Smooth muscle cell of the brain vasculature (primary cell): ENCODE results near the gene ARHGAP33.

Experiments
- DNase-seq: peaks from one replicate; pipeline ENCODE4 v3.0.0-alpha.2; 2012; ENCODE audit warnings: low read depth, low spot score

Gene ARHGAP33, protein sequence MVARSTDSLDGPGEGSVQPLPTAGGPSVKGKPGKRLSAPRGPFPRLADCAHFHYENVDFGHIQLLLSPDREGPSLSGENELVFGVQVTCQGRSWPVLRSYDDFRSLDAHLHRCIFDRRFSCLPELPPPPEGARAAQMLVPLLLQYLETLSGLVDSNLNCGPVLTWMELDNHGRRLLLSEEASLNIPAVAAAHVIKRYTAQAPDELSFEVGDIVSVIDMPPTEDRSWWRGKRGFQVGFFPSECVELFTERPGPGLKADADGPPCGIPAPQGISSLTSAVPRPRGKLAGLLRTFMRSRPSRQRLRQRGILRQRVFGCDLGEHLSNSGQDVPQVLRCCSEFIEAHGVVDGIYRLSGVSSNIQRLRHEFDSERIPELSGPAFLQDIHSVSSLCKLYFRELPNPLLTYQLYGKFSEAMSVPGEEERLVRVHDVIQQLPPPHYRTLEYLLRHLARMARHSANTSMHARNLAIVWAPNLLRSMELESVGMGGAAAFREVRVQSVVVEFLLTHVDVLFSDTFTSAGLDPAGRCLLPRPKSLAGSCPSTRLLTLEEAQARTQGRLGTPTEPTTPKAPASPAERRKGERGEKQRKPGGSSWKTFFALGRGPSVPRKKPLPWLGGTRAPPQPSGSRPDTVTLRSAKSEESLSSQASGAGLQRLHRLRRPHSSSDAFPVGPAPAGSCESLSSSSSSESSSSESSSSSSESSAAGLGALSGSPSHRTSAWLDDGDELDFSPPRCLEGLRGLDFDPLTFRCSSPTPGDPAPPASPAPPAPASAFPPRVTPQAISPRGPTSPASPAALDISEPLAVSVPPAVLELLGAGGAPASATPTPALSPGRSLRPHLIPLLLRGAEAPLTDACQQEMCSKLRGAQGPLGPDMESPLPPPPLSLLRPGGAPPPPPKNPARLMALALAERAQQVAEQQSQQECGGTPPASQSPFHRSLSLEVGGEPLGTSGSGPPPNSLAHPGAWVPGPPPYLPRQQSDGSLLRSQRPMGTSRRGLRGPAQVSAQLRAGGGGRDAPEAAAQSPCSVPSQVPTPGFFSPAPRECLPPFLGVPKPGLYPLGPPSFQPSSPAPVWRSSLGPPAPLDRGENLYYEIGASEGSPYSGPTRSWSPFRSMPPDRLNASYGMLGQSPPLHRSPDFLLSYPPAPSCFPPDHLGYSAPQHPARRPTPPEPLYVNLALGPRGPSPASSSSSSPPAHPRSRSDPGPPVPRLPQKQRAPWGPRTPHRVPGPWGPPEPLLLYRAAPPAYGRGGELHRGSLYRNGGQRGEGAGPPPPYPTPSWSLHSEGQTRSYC

DNA sequence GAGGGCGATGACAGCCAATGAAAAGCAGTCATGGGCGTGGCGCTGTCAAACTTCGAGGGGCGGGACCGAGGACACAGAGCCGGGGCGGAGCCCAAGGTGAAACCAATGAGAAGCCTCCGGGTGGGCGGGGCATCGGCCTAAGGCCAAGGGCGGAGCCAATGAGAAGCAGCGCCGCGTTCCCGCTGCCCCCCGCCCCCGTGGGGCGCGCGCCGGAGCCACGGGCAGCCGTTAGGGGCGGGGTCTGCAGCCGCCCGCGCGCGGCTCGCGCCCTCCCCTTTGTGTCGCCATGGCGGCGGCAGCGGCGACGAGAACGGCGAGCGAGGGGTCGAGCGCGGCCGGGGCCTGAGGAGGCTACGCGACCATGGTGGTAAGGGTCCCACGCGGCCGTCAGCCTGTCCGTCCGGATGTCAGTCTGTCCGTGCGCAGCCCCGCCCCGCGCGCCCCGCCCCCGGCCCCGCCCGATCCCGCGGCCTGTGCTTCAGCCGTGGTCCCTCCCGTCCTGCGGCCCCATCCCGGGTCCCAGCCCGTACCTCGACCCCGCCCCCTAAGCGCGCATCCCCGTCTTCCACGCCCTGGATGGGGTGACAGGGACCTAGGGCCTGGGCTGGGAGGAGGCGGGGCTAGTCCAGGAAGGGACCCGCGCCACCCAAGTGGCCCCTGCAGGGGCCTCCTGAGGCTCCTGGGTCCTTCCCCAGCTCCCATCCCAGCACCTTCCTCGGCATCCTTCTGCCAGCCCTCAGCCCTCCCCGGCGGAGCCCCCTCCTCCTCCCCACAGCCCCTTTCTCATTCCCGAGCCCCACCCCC lies at the start of gene ARHGAP33:
Gene ARHGAP33 (plus strand): TSS at position 267 of the 804 bp plus-strand sequence. CDS start 95 bp downstream, at position 362.
- peak; percentile 94 for DNase-seq

DNA sequence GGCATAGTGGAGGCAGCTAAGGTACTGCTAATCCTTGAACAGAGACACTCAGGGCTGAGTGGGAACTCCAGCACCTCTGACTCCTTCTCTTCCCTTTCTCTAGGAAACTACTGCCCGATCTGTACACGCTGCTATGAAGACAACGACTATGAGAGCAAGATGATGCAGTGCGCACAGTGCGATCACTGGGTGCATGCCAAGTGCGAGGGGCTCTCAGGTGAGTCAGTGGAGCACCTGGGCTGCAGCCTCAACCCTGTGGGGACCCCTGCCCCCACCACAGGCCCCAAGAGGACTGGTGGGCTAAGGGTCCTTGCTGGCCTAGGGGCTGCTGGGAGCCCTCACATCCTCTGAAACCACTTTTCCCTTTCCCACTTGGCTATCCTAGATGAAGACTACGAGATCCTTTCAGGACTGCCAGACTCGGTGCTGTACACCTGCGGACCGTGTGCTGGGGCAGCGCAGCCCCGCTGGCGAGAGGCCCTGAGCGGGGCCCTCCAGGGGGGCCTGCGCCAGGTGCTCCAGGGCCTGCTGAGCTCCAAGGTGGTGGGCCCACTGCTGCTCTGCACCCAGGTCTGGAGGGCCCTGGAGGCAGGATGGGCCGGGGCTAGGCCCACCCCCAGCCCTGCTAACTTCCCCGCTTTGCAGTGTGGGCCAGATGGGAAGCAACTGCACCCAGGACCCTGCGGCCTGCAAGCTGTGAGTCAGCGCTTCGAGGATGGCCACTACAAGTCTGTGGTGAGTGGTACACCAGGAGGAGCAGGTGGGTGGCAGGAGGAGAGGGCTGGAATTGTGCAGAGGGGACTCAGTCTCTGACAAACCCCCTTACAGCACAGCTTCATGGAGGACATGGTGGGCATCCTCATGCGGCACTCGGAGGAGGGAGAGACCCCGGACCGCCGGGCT lies 48.1 kb upstream of the ARHGAP33 start:
- DNase-seq = no peak

DNA sequence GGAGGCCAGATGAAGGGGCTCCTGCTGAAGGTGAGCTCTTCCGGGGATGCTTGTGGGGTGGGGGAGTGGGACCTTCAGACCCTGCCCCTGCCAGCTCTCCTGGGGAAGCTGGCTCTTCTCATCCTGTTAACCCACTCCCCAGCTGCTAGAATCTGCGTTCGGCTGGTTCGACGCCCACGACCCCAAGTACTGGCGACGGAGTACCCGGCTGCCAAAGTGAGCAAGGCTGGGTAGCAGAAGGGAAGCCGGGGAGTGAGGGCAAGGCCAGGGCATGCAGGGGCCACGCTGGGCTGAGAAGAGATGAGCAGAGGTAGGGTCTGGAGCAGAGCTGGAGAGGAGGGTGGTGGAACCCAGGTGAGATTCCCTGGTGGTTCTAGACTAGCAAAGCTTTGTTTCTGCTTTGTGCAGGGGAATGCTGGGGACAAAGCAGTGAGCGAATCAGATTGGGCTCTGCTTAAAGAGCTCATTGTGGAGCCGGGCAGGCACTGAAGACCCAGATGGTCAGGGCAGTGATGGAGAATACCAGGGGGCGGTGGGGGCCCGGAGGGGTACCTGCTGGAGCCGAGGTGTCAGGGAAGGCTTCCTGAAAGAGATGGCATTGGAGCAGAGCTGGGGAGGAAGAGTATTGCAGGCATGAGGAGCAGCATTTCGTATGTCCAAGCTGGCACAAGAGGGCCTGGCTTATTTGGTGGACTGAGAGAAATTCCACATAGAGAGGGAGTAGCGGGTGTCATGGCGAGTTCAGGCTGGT lies 47.2 kb upstream of the ARHGAP33 start:
- no peak for DNase-seq

DNA sequence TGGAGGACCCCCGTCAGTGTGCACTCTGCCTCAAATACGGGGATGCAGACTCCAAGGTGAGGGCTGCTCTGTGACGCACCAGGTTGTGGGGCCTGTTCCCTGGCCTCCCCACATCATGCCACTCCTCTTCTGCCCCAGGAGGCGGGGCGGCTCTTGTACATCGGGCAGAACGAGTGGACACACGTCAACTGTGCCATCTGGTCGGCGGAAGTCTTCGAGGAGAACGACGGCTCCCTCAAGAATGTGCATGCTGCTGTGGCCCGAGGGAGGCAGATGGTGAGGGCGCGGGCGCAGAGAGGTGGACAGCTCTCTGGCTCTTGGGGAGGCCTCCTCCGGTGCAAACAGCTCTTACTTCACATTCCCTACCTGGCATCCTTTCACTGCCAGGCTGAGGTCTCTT lies 46.3 kb upstream of the ARHGAP33 start:
- DNase-seq = no peak

DNA sequence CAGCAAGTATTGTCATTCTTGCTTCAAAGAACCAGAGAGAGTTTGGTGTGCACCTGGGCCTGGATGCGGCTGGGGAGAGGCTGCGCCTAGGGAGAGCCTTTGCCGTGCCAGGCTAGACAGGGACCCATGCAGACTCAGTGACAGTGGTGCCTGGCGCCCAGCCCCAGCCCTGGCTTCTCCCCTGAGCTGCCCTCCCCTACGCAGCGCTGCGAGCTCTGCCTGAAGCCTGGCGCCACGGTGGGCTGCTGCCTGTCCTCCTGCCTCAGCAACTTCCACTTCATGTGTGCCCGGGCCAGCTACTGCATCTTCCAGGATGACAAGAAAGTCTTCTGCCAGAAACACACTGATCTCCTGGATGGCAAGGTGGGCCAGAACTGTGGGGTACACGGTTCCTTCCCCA lies 45.6 kb upstream of the ARHGAP33 start:
- no peak for DNase-seq

DNA sequence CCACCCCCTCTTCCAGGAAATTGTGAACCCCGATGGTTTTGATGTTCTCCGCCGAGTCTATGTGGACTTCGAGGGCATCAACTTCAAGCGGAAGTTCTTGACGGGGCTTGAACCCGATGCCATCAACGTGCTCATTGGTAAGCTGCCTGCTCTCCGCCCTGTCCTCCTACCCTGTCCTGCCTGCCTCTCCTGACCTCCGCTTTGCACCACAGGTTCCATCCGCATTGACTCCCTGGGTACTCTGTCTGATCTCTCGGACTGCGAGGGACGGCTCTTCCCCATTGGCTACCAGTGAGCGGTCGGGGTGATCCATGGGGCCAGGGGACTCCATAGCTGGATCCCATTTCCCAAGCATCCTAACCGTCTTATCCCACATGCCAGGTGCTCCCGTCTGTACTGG lies 45.0 kb upstream of the ARHGAP33 start:
- DNase-seq = no peak

DNA sequence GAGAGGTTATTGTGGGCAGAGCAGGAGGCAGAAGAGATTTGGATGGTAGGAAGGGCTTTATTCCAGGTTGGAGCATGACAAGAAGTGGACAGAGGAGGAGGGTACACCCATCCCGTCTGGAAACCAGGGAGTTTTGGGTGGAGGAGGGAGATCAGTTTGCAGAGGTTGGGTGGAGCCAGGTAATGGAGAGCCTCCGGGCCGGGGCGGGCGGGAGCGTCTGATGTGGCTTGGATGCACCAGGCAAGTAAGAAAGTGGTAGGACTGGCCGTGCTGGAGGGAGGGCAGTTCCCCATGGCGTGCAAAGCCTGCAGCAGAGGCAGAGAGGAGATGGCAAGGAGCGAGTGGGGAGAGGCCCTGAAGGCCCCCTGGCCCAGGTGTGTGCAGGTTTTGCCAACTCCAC lies 44.0 kb upstream of the ARHGAP33 start:
- no peak for DNase-seq

DNA sequence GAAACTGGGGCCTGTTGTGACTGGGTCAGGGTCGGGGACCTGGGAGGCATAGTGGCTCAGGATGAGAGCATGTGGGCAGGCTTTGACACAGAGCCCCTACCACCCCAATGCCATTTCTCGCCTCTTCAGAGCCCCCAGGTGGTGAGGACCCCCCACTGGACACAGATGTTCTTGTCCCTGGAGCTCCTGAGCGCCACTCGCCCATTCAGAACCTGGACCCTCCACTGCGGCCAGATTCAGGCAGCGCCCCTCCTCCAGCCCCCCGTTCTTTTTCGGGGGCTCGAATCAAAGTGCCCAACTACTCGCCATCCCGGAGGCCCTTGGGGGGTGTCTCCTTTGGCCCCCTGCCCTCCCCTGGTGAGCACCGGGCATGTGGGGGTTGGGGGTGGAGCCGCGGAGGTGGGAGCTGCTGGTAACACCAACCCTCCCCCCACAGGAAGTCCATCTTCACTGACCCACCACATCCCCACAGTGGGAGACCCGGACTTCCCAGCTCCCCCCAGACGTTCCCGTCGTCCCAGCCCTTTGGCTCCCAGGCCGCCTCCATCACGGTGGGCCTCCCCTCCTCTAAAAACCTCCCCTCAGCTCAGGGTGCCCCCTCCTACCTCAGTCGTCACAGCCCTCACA lies 43.5 kb upstream of the ARHGAP33 start:
- DNase-seq = no peak

DNA sequence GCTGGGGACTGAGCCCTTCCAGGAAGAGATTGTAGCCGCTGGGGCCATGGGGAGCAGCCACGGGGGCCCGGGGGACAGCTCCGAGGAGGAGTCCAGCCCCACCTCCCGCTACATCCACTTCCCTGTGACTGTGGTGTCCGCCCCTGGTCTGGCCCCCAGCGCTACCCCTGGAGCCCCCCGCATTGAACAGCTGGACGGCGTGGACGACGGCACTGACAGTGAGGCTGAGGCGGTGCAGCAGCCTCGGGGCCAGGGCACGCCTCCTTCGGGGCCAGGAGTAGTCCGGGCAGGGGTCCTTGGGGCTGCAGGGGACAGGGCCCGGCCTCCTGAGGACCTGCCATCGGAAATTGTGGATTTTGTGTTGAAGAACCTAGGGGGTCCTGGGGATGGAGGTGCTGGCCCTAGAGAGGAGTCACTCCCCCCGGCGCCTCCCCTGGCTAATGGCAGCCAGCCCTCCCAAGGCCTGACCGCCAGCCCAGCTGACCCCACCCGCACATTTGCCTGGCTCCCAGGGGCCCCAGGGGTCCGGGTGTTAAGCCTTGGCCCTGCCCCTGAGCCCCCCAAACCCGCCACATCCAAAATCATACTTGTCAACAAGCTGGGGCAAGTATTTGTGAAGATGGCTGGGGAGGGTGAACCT lies 42.7 kb upstream of the ARHGAP33 start:
- DNase-seq = no peak

DNA sequence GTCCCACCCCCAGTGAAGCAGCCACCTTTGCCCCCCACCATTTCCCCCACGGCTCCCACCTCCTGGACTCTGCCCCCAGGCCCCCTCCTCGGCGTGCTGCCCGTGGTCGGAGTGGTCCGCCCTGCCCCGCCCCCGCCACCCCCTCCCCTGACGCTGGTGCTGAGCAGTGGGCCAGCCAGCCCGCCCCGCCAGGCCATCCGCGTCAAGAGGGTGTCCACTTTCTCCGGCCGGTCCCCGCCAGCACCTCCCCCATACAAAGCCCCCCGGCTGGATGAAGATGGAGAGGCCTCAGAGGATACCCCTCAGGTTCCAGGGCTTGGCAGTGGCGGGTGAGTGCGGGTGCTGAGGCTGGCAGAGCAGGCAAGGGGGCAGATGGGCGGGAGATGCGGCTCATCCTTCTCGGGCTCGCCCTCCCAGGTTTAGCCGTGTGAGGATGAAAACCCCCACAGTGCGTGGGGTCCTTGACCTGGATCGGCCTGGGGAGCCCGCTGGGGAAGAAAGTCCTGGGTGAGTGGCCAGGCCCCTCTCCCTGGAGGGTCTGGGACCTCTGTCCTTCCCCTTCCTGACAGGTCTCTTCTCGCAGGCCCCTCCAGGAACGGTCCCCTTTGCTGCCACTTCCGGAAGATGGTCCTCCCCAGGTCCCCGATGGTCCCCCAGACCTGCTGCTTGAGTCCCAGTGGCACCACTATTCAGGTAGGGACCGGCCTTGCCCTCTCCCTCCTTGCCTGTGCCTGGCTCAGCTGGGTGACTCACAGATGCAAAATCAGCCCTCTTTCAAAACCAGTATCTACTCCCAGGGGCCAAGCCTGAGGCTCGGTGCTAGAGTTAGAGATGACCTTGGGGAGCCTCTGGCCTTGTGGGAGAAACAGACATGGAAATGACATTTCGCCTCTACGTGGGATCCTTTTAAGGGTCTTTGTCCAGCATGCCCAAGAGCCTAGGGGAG lies 41.9 kb upstream of the ARHGAP33 start:
- DNase-seq = no peak

DNA sequence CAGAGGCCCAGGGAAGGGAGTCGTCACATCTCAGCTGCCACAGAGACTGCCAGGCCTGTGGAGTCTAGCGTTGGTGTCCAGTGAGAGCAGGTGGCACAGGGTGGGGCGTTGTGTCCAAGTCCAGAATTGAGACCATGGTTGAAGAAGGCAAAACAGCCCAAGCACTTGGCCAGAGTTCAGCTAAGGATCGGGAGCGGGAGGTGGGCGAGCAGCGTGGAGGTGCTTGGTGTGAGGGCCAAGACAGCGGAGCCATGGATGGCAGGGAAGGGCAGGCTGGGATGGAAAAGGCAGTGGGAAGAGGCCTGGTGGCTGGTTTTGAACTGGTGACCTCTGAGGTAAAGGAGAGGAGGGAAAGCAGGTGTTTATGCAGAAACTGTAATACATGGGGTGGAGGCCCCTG lies 41.1 kb upstream of the ARHGAP33 start:
- no peak for DNase-seq

DNA sequence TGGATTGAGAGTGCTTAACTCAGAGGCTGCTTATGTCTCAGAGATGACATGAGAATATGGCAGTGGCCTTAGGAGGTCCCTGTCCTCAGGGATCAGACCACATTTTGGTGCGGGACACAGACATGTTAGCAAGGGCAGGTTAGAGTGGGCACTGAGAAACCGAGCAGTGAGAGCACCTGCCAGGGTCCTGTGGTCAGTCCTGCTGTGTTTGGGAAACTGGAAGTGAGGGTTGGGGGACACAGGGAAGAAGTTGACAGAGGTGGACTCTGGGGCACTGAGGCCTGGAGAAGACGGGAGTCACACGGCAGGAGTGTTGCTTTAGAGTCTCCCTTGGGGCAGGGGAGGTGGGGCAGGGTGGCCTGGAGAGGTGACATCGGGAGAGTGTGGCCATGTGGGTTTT lies 40.5 kb upstream of the ARHGAP33 start:
- DNase-seq = no peak

DNA sequence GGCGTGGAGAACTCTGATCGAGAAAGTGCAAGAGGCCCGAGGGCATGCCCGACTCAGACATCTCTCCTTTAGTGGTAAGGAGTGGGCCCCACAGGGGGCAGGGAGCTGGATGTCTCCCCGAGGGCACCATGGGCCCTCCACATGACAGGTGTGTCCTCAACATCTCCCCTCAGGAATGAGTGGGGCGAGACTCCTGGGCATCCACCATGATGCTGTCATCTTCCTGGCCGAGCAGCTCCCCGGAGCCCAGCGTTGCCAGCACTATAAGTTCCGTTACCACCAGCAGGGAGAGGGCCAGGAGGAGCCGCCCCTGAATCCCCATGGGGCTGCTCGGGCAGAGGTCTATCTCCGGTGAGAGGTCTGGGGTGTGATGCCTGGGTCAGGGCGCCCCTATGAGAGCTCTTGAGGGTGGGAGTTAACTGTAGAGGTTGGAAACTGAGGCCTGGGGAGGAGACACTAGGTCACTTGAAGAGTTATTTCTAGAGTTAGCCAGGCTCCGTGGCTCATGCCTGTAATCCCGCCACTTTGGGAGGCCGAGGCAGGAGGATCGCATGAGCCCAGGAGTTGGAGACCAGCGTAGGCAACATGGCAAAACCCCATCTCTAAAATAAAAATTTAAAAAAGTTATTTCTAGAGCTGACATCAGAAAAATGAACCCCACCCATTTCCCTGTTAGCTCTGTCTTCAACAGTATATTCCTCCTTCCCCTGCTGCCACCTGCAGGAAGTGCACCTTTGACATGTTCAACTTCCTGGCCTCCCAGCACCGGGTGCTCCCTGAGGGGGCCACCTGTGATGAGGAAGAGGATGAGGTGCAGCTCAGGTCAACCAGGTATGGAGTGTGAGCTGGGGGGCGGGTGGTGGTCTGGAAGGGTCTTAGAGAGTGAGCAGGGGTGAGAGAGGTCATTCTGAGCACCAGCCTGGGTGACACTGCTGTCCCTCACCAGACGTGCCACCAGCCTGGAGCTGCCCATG lies 38.2 kb upstream of the ARHGAP33 start:
- DNase-seq = no peak

DNA sequence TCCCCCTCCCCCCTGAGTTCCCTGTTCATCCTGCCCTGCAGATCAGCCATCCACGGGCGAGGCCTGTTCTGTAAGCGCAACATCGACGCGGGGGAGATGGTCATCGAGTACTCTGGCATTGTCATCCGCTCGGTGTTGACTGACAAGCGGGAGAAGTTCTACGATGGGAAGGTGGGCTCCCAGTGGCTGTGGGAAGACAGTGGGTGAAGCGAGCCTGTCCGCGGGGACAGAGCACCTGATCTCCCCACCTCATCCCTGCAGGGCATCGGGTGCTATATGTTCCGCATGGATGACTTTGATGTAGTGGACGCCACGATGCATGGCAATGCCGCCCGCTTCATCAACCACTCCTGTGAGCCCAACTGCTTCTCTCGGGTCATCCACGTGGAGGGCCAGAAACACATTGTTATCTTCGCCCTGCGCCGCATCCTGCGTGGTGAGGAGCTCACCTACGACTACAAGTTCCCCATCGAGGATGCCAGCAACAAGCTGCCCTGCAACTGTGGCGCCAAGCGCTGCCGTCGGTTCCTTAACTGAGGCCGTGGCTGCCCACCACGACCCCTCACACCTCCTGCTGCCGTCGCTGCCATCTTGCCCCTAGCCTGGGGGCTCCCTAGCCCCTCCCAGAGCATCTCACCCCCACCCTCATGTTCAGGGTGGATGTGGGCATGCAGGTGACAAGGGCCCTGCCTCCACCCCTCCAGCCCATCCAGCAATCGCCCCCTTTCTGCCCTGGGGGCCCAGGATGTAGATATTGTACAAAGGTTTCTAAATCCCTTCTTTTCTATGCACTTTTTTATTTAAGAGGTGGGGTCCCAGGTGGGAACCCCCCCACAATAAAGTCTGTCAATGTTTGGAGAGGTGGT lies 37.1 kb upstream of the ARHGAP33 start:
- no peak for DNase-seq

DNA sequence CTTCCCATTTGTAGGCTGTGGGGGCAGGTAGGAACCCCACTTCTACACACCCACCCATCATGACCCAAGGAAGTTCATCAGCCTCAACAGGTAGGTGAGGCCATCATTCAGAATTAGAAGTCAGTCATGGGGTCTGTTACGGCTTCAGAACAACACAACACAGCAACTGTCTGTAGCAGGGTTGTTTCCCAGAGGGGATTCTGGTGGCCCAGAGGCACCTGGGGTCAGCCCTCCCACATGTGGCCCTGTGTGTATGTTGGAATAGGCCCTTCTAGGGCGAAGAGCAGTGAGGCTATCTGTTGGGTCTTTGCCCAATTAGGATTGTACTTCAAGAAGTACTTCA lies 36.5 kb upstream of the ARHGAP33 start:
- DNase-seq = no peak
